GM12864 (cell line): ENCODE measurements around the gene CCDC13.

Source experiments
- DNase-seq: peaks from one replicate; pipeline ENCODE4 v3.0.0-alpha.2; 2011; ENCODE audit warnings: low read depth
- H3K4me3 ChIP-seq: 2 replicates; pipeline ENCODE4 v1.5.1; 2011; ENCODE audit warnings: mild to moderate bottlenecking, low read depth, low read length, control low read depth
- TF ChIP-seq, protein P1 (sequence below): IDR thresholded peaks from 2 replicates; pipeline ENCODE4 v1.5.1; 2011; ENCODE audit warnings: low read depth, mild to moderate bottlenecking, moderate library complexity, low read length, control low read depth, inconsistent platforms; ENCODE audit errors: missing control alignments

The CCDC13 gene

DNA sequence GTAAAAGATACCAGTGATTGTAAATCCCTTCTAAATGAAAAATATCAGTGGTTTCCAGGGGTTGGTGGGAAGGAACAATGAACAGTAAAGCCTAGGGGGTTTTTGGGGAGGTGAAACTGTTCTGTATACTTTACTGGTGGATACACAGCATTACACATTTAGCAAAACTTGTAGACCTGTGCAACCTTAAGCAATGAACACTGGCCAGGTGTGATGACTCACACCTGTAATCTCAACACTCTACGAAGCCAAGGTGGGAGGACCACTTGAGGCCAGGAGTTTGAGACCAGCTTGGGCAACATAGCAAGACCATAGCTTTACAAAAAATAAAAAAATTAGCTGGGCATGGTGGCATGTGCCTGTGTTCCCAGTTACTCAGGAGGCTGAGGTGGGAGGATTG, 1.8 kb downstream of the CCDC13 start:
- H3K4me3 ChIP-seq, result no peak overlapping the region
- TF ChIP-seq, protein P1, sequence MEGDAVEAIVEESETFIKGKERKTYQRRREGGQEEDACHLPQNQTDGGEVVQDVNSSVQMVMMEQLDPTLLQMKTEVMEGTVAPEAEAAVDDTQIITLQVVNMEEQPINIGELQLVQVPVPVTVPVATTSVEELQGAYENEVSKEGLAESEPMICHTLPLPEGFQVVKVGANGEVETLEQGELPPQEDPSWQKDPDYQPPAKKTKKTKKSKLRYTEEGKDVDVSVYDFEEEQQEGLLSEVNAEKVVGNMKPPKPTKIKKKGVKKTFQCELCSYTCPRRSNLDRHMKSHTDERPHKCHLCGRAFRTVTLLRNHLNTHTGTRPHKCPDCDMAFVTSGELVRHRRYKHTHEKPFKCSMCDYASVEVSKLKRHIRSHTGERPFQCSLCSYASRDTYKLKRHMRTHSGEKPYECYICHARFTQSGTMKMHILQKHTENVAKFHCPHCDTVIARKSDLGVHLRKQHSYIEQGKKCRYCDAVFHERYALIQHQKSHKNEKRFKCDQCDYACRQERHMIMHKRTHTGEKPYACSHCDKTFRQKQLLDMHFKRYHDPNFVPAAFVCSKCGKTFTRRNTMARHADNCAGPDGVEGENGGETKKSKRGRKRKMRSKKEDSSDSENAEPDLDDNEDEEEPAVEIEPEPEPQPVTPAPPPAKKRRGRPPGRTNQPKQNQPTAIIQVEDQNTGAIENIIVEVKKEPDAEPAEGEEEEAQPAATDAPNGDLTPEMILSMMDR, result no peak
- no peak for DNase-seq

DNA sequence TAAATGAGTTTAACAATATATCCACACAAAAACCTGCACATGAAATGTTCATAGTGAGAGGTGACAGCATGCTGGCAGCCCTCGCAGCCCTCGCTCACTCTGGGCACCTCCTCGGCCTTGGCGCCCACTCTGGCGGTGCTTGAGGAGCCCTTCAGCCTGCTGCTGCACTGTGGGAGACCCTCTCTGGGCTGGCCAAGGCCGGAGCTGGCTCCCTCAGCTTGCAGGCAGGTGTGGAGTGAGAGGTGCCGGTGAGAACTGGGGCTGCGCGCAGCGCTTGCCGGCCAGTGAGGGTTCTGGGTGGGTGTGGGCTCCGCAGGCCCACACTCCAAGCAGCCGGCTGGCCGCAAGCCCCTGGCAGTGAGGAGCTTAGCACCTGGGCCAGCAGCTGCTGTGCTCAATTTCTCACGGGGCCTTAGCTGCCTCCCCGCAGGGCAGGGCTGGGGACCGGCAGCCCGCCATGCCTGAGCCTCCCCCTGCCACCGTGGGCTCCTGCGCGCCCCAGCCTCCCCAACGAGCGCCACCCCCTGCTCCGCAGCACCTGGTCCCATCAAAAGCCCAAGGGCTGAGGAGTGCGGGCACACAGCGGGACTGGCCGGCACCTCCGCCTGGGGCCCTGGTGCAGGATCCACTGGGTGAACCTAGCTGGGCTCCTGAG, 3.4 kb downstream of the CCDC13 start:
- TF ChIP-seq, protein P1, result no peak
- no peak for DNase-seq
- H3K4me3 ChIP-seq, result no peak overlapping the region

GRCh38 chr3:42764561-42765295, 8.3 kb downstream of the CCDC13 start:
- no peak overlapping the region for H3K4me3 ChIP-seq
- no peak for DNase-seq
- TF ChIP-seq, protein P1, result no peak

- no peak overlapping the region for H3K4me3 ChIP-seq
- TF ChIP-seq, protein P1, result no peak
- DNase-seq, result no peak
Measured at GRCh38 chr3:42764115-42764514, 8.9 kb downstream of the CCDC13 start.

- H3K4me3 ChIP-seq, result no peak overlapping the region
- no peak for DNase-seq
- TF ChIP-seq, protein P1, result no peak
Measured at GRCh38 chr3:42763021-42763420, 10.0 kb downstream of the CCDC13 start.

GRCh38 chr3:42762046-42762724, 10.9 kb downstream of the CCDC13 start:
- DNase-seq, result no peak
- TF ChIP-seq, protein P1, result no peak
- no peak overlapping the region for H3K4me3 ChIP-seq
